NCI-H524 treated with DMSO at 0.1 percent for 48 hours (cell line): ENCODE results near the gene CPNE4.

Experiments
- DNase-seq: peaks from one replicate; lab custom pipeline; 2025; lab: John Stamatoyannopoulos, UW

Gene CPNE4

DNA sequence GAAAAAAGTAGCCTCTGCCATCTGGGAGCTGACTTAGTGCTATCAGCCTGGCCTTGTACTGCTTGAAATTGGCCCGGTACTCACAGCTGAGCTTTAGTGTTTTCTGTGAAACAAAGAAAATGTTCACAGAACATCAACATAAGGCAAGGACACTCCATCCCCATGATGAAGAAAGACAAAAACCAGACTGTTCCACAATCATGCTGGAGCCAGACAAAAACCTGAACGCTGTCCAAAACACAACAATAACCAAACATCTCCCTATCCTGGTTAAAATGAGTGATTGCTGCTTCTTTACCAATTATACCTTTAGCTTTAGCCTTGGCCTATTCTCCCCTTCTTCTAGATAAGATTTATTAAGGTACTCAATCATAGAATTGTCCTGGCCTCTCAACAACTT is 153.9 kb downstream of the CPNE4 start:
- DNase-seq = no peak

DNA sequence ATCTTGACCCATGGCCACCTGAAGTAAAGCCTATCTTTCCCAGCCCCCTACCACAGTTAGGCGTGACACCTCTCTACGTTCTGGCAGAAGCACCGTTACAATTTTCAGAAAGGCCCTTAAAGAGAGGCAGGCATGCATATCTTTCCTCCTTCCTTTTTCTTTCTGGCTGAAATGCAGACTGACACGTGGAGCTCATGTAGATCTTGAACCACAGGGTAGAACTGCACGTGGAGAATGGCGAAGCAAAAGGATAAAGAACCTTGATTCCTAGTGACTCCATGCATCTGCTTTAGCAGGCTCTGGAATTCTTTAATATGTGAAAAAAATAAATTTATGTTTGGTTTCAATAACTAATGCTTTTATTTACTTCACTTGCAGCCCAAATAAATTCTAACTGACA is 166.6 kb downstream of the CPNE4 start:
- DNase-seq = no peak

DNA sequence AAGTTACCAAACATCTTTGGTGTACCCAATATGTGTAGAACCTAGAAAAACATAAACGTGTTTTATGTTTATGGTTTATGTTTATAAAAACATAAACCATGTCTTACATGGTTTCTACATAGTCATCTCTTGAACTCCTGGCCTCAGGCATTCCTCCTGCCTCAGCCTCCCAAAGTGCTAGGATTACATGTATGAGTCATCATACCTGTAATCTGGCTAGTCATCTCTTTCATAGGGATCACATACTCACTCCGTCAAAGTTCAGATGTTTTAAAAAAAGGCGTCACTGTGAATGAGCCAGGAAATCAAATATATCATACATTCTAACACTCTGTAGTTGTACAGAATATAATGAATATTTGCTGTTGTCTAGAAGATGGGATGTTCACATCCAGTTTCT is 178.6 kb downstream of the CPNE4 start:
- DNase-seq = no peak

DNA sequence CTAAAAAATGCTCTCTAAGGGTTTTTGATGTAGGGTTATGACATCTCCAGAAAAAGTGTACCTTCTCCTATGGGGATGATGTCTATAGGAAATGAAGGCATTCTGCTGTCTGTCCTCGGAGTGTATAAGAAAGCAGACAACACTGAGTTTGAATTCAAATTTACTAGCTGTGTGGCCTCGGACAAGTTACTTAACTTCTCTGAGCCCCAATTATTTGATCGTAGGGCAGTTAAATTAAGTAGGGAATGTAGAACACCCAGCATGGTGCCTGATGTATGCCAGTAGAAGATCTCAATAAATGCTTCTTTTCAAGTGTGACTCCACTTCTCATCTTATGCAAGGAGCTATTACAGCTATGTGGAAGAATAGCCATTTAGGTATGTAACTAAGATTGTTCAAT is 184.6 kb downstream of the CPNE4 start:
- no peak for DNase-seq

DNA sequence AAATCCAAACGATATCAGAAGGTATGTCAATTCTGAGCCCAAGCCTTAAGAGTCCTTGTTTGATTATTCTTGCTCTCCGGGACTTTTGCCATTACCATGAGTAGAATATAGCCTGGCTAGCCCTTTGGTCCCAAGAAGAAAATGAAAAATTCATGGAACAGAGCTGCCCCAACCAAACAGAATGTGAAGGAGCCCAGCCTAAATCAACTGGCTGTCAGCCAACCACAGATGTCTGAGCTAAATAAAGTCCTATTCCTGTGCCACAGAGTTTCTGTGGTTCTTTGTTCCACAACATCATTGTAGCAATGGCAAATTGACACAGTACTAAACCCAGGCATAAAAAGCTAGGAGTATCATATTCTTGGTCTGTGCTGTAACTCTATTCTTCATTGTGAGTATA is 185.2 kb downstream of the CPNE4 start:
- DNase-seq = no peak

DNA sequence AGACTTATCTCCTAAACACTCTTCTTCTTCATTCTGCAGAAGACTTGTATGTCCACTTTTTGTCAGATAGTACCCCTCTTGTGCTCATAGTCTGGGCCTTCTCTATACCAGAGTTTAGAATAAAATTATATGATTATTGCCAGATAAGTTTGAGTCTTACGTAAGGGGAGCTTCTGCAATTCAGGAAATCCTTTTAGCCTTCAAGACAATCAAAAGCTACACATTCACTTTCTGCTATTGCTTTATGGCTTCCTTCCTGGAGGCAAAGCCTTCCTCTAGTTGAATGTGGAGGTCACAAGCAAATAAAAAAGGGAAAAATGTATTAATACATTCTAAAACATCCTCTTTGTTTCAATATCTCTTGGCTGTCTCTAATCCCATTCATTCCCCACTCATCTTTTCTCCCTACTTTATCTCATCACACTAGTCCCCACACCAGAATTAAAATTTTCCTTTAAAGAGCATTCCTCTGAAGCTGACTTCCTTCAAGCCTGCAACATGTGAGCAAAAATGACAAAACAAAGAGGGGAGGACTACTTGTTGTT is 186.8 kb downstream of the CPNE4 start:
- no peak for DNase-seq

DNA sequence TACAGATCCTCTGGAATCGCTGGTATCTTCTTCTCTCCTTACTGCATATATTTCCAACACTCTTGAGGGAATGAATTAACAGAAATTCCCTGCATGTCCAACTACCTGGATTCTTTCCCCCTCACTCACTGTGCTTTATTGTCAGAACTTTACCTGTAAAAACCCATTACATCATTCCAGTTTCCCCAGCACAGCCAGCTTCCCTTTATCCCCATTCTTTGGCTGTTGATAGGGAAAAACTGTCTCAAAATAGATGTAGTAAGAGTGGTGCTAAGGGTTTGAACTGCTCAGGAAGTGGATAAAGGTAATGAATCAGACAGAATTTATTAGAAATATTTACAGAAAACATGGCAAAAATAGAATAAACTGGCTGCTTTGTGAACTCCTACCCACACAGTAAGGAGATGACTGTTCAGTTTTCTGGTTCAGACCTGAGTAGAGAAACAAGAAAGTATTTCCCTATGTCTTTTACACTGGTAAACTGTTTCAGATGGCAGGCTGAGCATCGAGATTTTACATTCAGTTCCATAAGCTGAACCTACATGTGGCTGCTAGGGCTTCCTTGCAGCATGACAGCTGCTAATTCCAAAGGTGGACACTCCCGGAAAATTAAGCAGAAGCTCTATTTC is 188.4 kb downstream of the CPNE4 start:
- DNase-seq = no peak

DNA sequence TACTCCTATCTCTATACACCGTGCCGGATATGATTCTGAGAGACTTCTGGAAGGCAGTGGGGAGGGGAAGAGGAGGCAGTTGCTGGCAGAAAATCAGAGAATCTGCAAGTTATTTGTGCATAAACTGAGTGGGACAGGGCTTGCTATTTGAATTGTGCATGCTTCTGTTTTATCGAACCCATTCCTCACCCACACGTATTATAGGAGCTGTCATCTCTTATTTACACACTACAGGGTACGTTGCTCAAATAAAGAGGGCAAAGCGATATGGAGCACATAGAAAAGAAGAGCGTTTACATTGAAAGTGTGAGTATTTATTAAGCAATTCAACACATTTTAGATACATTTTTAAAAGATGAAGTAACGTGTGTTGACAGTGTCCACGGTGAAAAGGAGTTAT is 191.6 kb downstream of the CPNE4 start:
- DNase-seq = no peak

DNA sequence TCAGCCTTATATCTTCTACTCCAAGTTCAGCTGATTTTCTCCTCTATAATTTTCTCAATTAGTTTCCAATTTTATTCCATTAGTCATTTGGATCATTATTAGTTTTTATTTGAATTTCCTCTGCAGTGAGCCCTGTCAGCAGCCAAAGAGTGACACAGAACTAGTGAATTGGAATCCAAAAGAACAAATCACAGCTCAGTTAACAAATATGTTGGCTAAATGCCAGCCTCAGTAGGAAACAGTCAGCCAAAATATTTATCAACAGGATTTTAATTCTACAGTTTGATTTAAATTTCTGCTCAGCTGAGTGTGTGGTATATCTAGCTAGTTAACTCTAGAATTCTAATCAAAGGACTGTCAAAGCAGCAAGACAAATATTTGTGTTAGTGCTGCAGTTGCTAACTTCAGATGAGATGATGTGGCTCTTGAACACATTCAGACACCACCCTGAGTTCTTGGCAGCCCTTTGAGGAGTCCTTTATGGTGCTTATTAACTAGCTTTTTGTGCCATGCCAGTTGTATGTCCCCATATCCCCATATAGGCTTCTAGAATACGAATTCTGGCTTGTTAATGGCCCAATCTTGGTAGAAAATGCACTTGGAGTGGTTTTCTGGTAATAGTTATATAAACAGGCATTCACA is 194.5 kb downstream of the CPNE4 start:
- DNase-seq = no peak

DNA sequence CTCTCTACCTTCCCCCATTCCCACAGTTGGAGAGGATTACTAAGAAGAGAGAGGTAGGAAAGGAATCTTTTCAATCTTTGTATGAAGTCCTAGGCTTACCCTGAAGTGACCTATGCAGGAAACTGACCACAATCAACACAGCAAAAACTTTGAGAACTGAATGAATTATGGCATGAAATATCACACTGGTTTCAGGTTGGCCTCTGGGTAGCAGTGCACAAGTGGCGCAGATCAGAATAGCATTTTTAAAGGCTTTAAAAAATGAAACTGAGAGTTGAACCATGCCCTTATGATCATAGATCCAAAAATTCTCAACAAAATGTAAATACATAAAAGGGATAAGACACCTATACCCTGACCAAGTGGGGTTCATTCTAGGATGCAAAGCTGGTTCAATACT is 198.9 kb downstream of the CPNE4 start:
- DNase-seq = no peak

DNA sequence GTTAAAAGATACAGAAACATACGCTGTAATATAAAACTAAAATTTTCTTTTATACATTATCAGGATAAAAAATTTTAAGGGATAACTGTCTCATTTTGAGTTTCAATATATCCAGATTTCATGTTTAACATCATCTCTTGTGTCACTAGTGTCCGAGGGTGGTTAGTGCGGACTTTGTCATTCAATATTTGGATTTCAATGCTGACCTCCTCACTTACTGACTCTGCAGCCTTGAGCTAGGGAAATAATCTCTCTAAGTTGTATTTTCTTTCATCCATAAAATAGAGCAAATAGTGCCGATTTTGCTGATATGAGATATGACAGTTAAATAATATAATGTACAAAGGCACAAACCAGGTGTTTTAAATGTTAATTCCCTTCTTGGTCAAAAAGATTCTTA is 203.2 kb downstream of the CPNE4 start:
- DNase-seq = no peak

DNA sequence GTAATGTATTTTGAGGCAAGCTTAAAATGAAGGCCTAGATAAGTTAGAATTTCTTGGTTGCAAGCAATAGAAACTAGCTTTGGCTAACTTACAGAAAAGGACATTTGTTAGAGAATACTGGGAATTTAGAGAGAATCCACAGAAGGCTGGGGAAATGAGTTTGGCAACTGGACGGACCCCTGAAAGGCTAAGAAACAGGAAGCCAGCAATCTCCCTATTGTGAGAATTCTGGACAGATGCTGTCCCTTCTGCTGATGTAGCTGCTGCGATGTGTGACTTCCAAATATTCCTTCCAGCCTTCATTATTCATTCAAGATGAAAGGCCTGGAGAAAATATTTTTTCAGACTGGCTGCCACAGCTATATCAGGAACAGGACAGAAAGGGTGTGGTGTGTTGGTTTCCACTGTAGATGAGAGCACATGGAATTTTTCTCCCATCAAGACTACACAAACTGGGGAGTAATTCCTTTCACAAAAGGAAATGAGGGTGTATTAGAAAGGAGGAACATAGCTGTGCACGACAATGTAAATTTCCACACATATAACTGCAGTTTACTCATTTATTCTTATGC is 213.5 kb downstream of the CPNE4 start:
- DNase-seq = no peak

DNA sequence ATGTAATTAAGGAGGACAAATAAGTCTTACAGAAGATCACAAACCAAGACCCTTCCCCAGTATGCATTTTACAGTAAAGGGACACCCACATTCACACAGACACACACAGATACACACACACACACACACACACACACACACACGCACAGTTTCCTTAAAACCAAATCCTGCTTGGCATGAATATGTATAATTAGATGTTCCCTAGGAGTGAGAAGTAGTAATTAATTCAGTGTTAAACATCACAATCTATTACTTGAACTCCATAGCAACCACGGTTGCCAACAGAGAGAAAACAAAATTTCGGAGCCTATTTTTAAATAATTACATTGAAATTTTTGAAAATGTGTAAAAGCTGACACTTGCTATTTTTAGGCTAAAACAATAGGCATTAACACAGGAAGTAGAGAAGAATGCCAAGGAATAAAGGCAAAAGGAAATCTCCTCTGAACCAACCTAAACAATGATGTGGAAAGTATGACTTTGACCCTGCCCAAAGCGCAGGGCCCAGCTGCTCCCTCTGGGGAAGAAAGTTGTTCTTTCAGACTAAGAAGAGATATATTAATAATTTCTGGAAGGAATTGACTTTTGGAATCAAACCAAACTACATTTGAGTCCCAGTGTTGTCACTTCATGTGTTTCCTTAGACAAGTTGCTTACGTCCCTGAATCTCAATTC is 215.3 kb downstream of the CPNE4 start:
- no peak for DNase-seq

DNA sequence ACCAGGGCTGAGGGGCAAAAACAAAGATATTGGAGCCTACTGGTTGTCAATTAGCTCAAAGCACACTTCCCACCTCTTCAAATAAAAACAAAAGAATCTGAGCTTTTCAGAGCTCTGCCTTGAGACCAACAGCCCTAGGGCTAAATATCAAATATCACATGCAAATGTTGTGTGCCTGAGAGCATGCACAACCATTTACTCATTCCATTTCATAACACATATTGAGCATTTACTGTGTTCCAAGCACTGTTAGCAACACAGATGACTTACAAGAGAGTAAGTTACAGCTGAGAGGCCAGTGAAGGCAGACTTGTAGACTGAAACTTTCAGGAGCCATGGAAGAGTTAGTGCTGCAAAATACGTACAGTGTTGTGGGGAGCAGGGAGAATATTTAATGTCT is 222.4 kb downstream of the CPNE4 start:
- no peak for DNase-seq

DNA sequence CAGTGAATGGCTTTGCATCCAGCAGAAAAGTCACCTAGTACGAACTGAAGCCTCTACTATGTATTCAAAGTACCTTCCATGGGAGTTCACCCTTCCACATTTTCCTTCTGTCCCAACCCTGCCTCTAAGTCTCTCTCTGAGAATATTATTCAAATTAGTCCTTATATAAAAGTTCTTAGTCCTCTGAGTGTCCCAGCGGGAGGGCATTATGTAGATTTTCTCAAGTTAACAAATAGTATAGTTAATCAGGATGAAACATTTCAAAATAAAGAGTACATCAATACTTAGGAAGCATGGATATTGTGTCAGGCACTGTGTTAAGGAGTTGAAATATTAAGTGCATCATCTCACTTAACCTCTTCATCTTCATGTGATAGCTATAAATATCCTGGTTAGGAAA is 223.3 kb downstream of the CPNE4 start:
- DNase-seq = no peak

DNA sequence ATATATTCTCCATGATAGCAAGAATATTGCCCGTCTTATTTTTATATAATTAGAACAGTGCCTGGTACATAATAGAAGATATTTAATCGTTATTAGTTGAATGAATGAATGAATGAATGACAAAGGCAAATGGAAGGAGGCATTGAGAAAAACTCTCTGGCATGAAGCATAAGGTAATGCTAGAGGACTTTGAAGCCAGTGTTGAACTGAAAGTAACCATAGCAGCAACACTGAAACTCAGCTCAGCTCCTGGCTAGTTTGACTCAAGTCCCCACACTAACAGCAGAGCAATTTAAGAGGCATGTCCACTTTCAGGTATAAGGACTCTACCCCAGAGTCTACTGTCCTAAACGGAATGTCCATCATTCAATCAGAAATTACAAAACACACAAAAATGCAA is 227.0 kb downstream of the CPNE4 start:
- DNase-seq = no peak

DNA sequence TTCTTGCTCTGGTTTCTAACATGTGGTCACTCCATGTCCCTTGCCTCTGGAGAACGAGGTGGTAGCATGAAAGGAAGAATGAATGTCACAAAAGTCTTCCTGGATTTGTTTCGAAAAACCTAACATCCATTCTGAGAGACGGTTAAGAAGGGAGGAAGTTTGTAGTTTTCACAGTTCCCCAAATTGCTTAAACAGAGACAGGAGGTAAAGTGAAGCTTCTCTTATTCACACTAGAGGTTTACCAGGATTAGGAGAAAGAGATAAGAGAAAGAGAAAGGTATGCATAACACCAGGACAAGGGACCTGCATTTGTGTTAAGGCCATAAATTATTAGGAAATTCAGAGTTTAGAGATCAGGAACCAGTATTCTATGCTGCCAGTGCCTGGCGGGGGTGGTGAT is 228.1 kb downstream of the CPNE4 start:
- DNase-seq = no peak

DNA sequence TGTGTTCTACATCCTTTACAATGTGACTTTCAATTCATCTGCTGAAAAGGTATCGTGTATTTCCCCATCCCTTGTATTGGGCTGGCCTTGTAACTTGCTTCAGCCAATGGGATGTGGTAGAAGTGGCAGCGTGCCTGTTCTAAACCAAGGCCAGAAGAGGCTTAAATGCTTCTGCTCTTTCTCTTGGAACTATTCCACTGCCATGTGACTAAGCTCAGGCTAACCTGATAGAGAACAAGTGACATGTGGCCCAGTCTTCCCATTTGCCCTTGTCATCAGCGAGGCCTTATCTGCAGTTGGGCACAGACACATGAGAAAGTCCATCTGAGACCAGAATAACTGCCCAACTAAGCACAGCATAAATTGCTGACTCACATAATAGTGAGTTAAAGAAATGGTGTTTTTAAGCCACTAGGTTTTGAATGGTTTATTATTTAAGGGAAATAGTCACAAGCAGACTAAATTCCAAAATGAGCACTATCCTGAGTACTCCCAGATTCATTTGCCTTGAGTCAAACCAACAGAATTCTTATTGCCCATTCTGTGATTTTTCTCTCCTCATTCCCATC is 230.2 kb downstream of the CPNE4 start:
- no peak for DNase-seq

DNA sequence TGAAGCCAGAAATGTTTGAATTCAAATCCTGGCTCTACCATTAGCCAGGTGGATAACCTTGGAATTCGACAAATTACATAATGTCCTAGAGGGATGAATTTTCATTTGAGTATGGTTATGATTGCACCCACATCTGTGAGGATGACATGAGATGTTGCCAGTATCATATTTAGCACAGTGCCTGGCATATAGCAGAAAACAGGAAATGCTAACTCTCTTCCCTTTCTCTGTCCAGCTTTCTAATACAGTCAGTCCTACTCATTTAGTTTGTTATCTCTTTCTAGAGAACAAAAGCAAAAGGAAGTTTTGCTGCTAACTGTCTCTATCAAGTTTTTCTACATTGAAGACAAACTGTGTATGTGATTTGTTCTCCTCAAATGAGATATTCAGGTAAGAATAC is 231.7 kb downstream of the CPNE4 start:
- DNase-seq = no peak

DNA sequence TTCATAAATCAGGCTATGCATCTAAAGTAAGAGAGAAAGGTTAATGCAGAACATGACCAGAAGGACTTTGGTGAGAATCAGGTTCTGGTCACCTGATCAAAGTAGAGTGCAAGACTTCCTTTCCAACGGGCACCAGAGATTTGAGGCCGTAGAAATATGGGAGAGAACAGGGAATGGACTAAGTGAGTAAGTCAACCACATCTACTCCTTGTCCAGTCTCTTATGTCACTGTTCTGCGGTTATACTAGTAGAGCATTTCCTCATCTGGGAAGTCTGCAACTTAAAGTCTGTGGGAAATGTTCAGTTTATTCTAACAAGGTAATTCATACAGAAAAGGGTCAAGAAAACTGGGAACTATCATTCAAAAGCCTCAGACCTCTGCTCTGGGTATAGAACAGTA is 232.8 kb downstream of the CPNE4 start:
- no peak for DNase-seq

DNA sequence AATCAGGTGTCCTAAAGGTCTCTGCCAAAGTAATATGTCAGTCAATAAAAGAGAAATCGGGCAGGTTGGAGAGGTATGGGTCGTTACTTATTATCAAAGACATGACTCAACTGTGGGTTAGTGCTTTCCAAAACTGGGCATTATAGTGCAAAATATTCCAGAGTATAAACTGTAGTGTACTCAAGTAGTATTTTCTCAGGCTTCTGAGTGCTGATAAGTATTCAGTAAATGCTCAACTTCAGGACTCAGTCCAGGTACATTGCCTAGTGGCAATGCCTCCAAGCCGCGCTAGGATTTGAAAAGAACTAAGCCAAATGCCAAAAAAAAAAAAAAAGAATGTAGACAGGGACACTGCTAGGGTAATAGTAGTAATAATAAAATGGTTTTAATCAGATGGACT is 233.2 kb downstream of the CPNE4 start:
- DNase-seq = no peak

DNA sequence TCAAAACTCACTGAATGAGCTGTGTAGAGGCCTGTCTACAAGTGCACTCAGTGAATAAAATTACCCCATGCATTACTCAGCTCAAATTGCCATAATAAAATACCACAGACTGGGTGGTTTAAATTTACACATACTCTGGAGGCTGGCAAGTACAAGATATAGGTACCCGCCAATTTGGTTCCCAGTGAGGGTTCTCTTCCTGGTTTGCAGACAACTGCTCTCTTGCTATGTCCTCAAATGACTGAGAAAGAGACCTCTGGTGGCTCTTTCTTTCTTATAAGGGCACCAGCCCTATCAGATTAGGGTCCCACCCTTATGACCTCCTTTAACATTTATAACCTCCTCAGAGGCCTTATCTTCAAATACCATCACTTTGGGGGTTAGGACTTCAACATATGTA is 237.0 kb downstream of the CPNE4 start:
- DNase-seq = no peak
